HCT116 (cell line): ENCODE measurements around the gene CCL20.

Experiments used
- CTCF ChIP-seq, 3 experiments: fragments of 200-600 bp in 1 of 3; sonication (generic) in 1 of 3; IDR thresholded peaks in 2 of 3; conservative IDR thresholded peaks in 1 of 3; 2 replicates each; pipeline ENCODE4 v1.5.1; 2012 to 2017; ENCODE audit warnings: low read depth in 2 of 3, low read length in 2 of 3, antibody characterized with exemption in 1 of 3, borderline replicate concordance in 1 of 3, control low read depth in 1 of 3, mild to moderate bottlenecking in 1 of 3, mixed read lengths in 1 of 3, mixed run types in 1 of 3, moderate library complexity in 1 of 3; ENCODE audit not compliant: insufficient read depth in 1 of 3
- EZH2 ChIP-seq: fragments of 200-600 bp; sonication (generic); IDR thresholded peaks from 2 replicates; pipeline ENCODE4 v1.6.1; 2017; ENCODE audit warnings: antibody characterized with exemption, mixed run types
- EZH2phosphoT487 ChIP-seq: fragments of 200-600 bp; IDR thresholded peaks from 2 replicates; pipeline ENCODE4 v1.6.1; 2018; ENCODE audit warnings: antibody characterized with exemption, borderline replicate concordance
- POLR2A ChIP-seq: IDR thresholded peaks from 2 replicates; pipeline ENCODE4 v1.7.0; 2011; ENCODE audit warnings: borderline replicate concordance; ENCODE audit not compliant: insufficient read depth, insufficient read length; ENCODE audit errors: extremely low read depth
- POLR2AphosphoS5 ChIP-seq: IDR thresholded peaks from 2 replicates; pipeline ENCODE4 v1.6.1; 2011; ENCODE audit warnings: mild to moderate bottlenecking, low read depth, low read length, moderate library complexity
- RAD21 ChIP-seq: IDR thresholded peaks from 2 replicates; pipeline ENCODE4 v1.6.1; 2012; ENCODE audit warnings: low read depth, mild to moderate bottlenecking
- SIN3A ChIP-seq: IDR thresholded peaks from 2 replicates; pipeline ENCODE4 v1.6.1; 2012; ENCODE audit warnings: low read depth
- YY1 ChIP-seq: IDR thresholded peaks from 2 replicates; pipeline ENCODE4 v1.6.1; 2011; ENCODE audit warnings: low read length, low read depth, moderate library complexity, mild to moderate bottlenecking; ENCODE audit not compliant: insufficient replicate concordance; ENCODE audit errors: extremely low read depth
- ZNF274 ChIP-seq: fragments of 200-500 bp; sonication (Bioruptor generic); IDR thresholded peaks from 2 replicates; pipeline ENCODE4 v1.6.1; 2014; ENCODE audit warnings: mild to moderate bottlenecking, low read depth, low read length, inconsistent platforms
- TF ChIP-seq, protein P1 (sequence below): IDR thresholded peaks from 2 replicates; pipeline ENCODE4 v1.6.1; 2012

DNA sequence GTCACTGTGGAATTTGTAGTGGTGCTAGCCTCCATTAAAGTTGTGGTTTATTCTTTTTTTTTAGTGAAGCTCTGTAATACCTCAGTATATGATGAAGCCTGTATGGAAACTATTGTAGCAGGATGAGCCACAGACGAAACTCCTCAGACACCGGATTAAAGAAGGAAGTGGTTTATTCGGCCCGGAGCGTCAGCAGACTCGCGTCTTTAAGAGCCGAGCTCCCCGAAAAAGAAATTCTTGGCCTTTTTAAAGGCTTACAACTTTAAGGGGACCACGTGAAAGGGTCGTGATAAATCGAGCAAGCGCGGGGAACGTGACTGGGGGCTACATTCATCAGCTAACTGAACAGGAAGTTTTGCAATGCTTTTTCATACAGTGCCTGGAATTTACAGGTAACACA, 8.1 kb upstream of the CCL20 start:
- TF ChIP-seq EZH2 (no peak), CTCF (IDR thresholded peaks at IDR 0.05 in 2 of 3, conservative IDR thresholded peaks at IDR 0.05 in 1 of 3; ENCODE audit: borderline replicate concordance in 1 of 3, insufficient read depth in 1 of 3, low read depth in 2 of 3, low read length in 2 of 3) (no peak), POLR2A (no peak), ZNF274 (no peak), SIN3A (no peak), EZH2phosphoT487 (no peak), YY1 (no peak), POLR2AphosphoS5 (no peak), RAD21 (no peak)
- TF ChIP-seq, protein P1, sequence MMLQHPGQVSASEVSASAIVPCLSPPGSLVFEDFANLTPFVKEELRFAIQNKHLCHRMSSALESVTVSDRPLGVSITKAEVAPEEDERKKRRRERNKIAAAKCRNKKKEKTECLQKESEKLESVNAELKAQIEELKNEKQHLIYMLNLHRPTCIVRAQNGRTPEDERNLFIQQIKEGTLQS = no peak
